Right cardiac atrium (tissue), 5 donors: ENCODE measurements around the gene DCUN1D3. TPM values are rescaled to one million over a fixed set of nuclear protein-coding genes. Genes with fewer than 3 reads are reported as not detected.

ENCODE experiments used
- ATAC-seq, 2 donors: fragments of 200-7000 bp; cut with Tn5 transposase; one replicate each; pipeline versions ENCODE4 v1.8.0 to v1.9.1; 2020; ENCODE audit warnings: moderate library complexity in 2 of 2, mild to moderate bottlenecking in 1 of 2
- DNase-seq, 3 donors: peaks; one replicate each; pipeline ENCODE4 v3.0.0-alpha.2; 2020
- H3K27ac ChIP-seq: one replicate; pipeline ENCODE4 v1.5.1; 2013; ENCODE audit warnings: mild to moderate bottlenecking, low read length, control low read depth, moderate library complexity
- H3K27me3 ChIP-seq: one replicate; pipeline ENCODE4 v1.6.1; 2013; ENCODE audit not compliant: control insufficient read depth, insufficient read depth
- H3K4me1 ChIP-seq: one replicate; pipeline ENCODE4 v1.6.1; 2013; ENCODE audit warnings: low read length; ENCODE audit not compliant: control insufficient read depth, insufficient read depth
- H3K4me3 ChIP-seq: one replicate; pipeline ENCODE4 v1.5.1; 2013; ENCODE audit warnings: low read length, control low read depth
- H3K9me3 ChIP-seq: one replicate; pipeline ENCODE4 v1.6.1; 2013; ENCODE audit warnings: low read length; ENCODE audit not compliant: control insufficient read depth
- WGBS: extraction: QIAGEN DNeasy Blood & Tissue Kit; methylation state at CpG from one replicate; pipeline ENCODE4 v1.1.7; 2013; 5-methylcytosine and 5-hydroxymethylcytosine counted together
- intact Hi-C, 4 donors: fragments of 100-400 bp; cut with DNase I; formaldehyde crosslinking; loops; one replicate each; pipeline versions ENCODE4 v1.11.0 to v1.14.0; 2022 to 2023
- polyA plus RNA-seq: library from polyadenylated mRNA; stranded (reverse); fragments of 200-250 nt; gene quantifications from one replicate; pipeline ENCODE4 v1.2.3, GENCODE V29; 2013
- total RNA-seq, 4 donors: library from RNA; stranded (reverse); fragmentation: NEBNext Ultra II Directional; extraction: Animal tissue kit (Norgen Biotek cat#: 25700); gene quantifications; one replicate each; pipeline ENCODE4 v1.2.1, GENCODE V29; 2021
- donor health status: healthy with polysubstance abuse.
- donor health status: DM: no; HTN: yes; CAD: no.
- donor health status: DM: no; HTN: no; CAD: no.
- donor health status: DM: no; HTN: yes; CAD: no; lungs with severe emphysema.
- donor health status: DM: yes; HTN: yes; CAD: no.

The DCUN1D3 gene
- total and polyA plus RNA-seq, 5 donors, result 4.7 to 20.2 (median 10.4) TPM

- Histone ChIP-seq H3K27me3 (no peaks in the 10 kb centered on the region), H3K4me3 (no peak overlapping the region), H3K9me3 (no peaks in the 10 kb centered on the region), H3K27ac (no peak overlapping the region), H3K4me1 (peaks cover 2% of the 10 kb centered on the region)
- intact Hi-C loops, result no loop called here
- 0% methylated on average over 1 of the region's 1 CpG for WGBS
- DNase-seq, result no peak
- no peak for ATAC-seq
Measured at GRCh38 chr16:20886320-20886719, 13.8 kb downstream of the DCUN1D3 start.

GRCh38 chr16:20884240-20884556, 16.0 kb downstream of the DCUN1D3 start:
- Histone ChIP-seq H3K4me1 (peaks cover 4% of the 10 kb centered on the region), H3K27ac (no peak overlapping the region), H3K9me3 (no peaks in the 10 kb centered on the region), H3K4me3 (no peak overlapping the region), H3K27me3 (no peaks in the 10 kb centered on the region)
- ATAC-seq, result peak; percentile 25 to 34
- WGBS, result 80% methylated on average over 1 of the region's 1 CpG
- DNase-seq, result no peak
- intact Hi-C loops, result no loop called here

- DNase-seq (no peak), ATAC-seq (peak; percentile 47 to 57)
- Histone ChIP-seq H3K4me3 (no peak overlapping the region), H3K4me1 (peaks cover 6% of the 10 kb centered on the region), H3K27me3 (no peaks in the 10 kb centered on the region), H3K27ac (no peak overlapping the region), H3K9me3 (no peaks in the 10 kb centered on the region)
- intact Hi-C loops, result no loop called here
- WGBS, result 76% methylated on average over 5 of the region's 5 CpGs
Measured at GRCh38 chr16:20883554-20884239, 16.5 kb downstream of the DCUN1D3 start.

- no peak overlapping the region for H3K4me3 ChIP-seq
- intact Hi-C loops, result no loop called here
- 84% methylated on average over 6 of the region's 6 CpGs for WGBS
- H3K9me3 ChIP-seq, result no peaks in the 10 kb centered on the region
- H3K27me3 ChIP-seq, result no peaks in the 10 kb centered on the region
- ATAC-seq (no peak), DNase-seq (no peak)
- H3K4me1 ChIP-seq, result peaks cover 11% of the 10 kb centered on the region
- no peak overlapping the region for H3K27ac ChIP-seq
Measured at GRCh38 chr16:20881503-20881878, 18.7 kb downstream of the DCUN1D3 start.

GRCh38 chr16:20880867-20881502, 19.2 kb downstream of the DCUN1D3 start:
- Histone ChIP-seq H3K27me3 (no peaks in the 10 kb centered on the region), H3K4me1 (peaks cover 11% of the 10 kb centered on the region), H3K4me3 (no peak overlapping the region), H3K9me3 (no peaks in the 10 kb centered on the region), H3K27ac (no peak overlapping the region)
- ATAC-seq, result no peak
- WGBS, result 84% methylated on average over 3 of the region's 3 CpGs
- no peak for DNase-seq
- intact Hi-C loops, result no loop called here

- no peak for DNase-seq
- peak; percentile 46 to 61 for ATAC-seq
- no peaks in the 10 kb centered on the region for H3K9me3 ChIP-seq
- H3K4me3 ChIP-seq, result no peak overlapping the region
- H3K27me3 ChIP-seq, result no peaks in the 10 kb centered on the region
- H3K4me1 ChIP-seq, result peaks cover 9% of the 10 kb centered on the region
- no peak overlapping the region for H3K27ac ChIP-seq
- intact Hi-C loops, result no loop called here
- 56% methylated on average over 7 of the region's 7 CpGs for WGBS
Measured at GRCh38 chr16:20879175-20880040, 20.8 kb downstream of the DCUN1D3 start.

- ATAC-seq, result peak; percentile 72
- no peaks in the 10 kb centered on the region for H3K27me3 ChIP-seq
- DNase-seq, result no peak
- 54% methylated on average over 5 of the region's 5 CpGs for WGBS
- peak overlapping the region; percentile 69 for H3K27ac ChIP-seq
- H3K4me3 ChIP-seq, result no peak overlapping the region
- intact Hi-C loops, result no loop called here
- H3K4me1 ChIP-seq, result peaks cover 9% of the 10 kb centered on the region
- H3K9me3 ChIP-seq, result no peaks in the 10 kb centered on the region
Measured at GRCh38 chr16:20878682-20879147, 21.4 kb downstream of the DCUN1D3 start.

- intact Hi-C loops, result no loop called here
- 80% methylated on average over 1 of the region's 1 CpG for WGBS
- no peak overlapping the region for H3K4me3 ChIP-seq
- ATAC-seq, result no peak
- no peaks in the 10 kb centered on the region for H3K9me3 ChIP-seq
- no peaks in the 10 kb centered on the region for H3K27me3 ChIP-seq
- H3K4me1 ChIP-seq, result peaks cover 16% of the 10 kb centered on the region
- no peak for DNase-seq
- H3K27ac ChIP-seq, result no peak overlapping the region
Measured at GRCh38 chr16:20875355-20875650, 24.9 kb downstream of the DCUN1D3 start.

GRCh38 chr16:20874088-20874581, 26.0 kb downstream of the DCUN1D3 start:
- Histone ChIP-seq H3K4me3 (no peak overlapping the region), H3K4me1 (peaks cover 17% of the 10 kb centered on the region), H3K9me3 (no peaks in the 10 kb centered on the region), H3K27me3 (no peaks in the 10 kb centered on the region), H3K27ac (no peak overlapping the region)
- intact Hi-C loops, result no loop called here
- 83% methylated on average over 4 of the region's 4 CpGs for WGBS
- ATAC-seq (no peak), DNase-seq (no peak)

GRCh38 chr16:20873331-20873730, 26.8 kb downstream of the DCUN1D3 start:
- ATAC-seq, result no peak
- intact Hi-C loops, result no loop called here
- 95% methylated on average over 3 of the region's 3 CpGs for WGBS
- Histone ChIP-seq H3K4me3 (no peak overlapping the region), H3K27me3 (no peaks in the 10 kb centered on the region), H3K27ac (no peak overlapping the region), H3K9me3 (no peaks in the 10 kb centered on the region), H3K4me1 (peaks cover 21% of the 10 kb centered on the region)
- DNase-seq, result no peak
